G401 (cell line): ENCODE measurements around the gene LLPH. TPM values are rescaled to one million over a fixed set of nuclear protein-coding genes. Genes with fewer than 3 reads are reported as not detected.

ENCODE experiments used
- total RNA-seq: library from RNA; depleted of rRNA; stranded (reverse); fragments of >200 nt; shearing (Covaris generic); gene quantifications from 2 replicates; pipeline ENCODE4 v1.2.3, GENCODE V29; 2014; rRNA removed

Gene LLPH
- total RNA-seq, 1 experiment from 2014 or later, result 36.5 TPM

Other genes with a start within 250 kb of the LLPH start
- 1.5 and 4.0 TPM in 2 replicates for gene TMBIM4, start 39.2 kb upstream of the LLPH start, total RNA-seq
- not detected in 2 replicates for gene IRAK3, start 58.5 kb upstream of the LLPH start, total RNA-seq
- gene HELB, start 171.7 kb upstream of the LLPH start, total RNA-seq, result 5.2 and 6.6 TPM in 2 replicates